ENCODE data around the gene SPDYE11.
"Not testable (repeated sequence)": the region's sequence is repeated elsewhere in the genome, so short reads cannot be mapped to it uniquely, and the experiment has no call there.

- not testable (repeated sequence) for TF ChIP-seq CTCF, POLR2A (IDR thresholded peaks at IDR 0.05)
Observed at GRCh38 chr7:72997887-72998468, 59.7 kb downstream of the SPDYE11 start.

Measured in adrenal gland (tissue), 5 donors.